ENCODE data around the gene WDR48. TPM values are rescaled to one million over a fixed set of nuclear protein-coding genes. Genes with fewer than 3 reads are reported as not detected.

The WDR48 gene
- total and polyA plus RNA-seq, 9 of the 15 experiments (the other 6 are each of a cell fraction or from before 2014, with no cell fraction given) = 26.6 to 70.6 (median 48.0) TPM

DNA sequence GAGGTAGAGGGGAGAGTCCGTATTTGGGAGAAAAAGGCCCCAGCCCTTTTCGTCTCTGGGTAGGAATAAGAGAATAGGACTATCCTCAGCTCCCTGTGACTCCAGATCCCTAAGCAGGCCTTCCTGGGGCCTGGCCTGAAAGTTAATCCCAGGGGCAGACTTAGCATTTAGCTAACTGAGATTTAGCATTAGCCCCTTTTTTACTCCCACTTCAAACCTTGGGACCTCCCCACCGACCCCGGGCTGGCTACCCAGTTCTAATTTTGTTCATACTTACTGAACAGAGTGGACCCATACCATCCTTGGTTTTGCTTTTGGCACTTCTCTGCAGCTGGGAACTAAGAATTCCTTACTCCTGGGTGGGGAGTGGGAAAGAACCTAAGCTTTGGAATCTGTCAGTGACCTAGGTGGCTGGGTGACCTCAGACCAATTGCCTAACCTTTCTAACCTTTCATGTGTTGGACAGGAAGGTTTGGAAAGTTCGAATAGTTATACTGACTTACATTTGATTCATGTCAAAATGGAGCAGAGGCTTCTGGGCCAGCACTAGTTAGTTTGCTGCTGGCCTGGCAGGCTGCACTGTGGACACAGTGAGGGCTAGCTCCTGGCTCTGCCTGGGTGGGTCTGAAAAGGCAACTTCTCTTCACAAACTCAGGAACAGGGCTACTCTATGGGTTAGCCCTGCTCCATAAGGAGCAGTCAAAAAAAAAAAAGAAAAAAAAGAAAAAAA, 67.3 kb downstream of the WDR48 start:
- Histone ChIP-seq H3K4me3 (no peak overlapping the region), H3K9me3 (replicated peaks; ENCODE audit: control insufficient read depth, insufficient read depth, low read depth, low read length) (no peaks in the 10 kb centered on the region), H3K36me3 (ENCODE audit: control insufficient read depth, insufficient read depth, low read length) (no peaks in the 10 kb centered on the region), H3K27ac (ENCODE audit: extremely low read depth, low read depth, low read length) (no peak overlapping the region), H4K20me1 (replicated peaks; ENCODE audit: control insufficient read depth, insufficient read depth, low read length) (no peaks in the 10 kb centered on the region), H3K4me1 (replicated peaks in 1 of 2; ENCODE audit: control insufficient read depth in 2 of 2, insufficient read depth in 2 of 2, low read length in 2 of 2) (no peaks in the 10 kb centered on the region; a peak in 1 of 5 replicates), H3K4me2 (ENCODE audit: insufficient read depth, low read length) (no peak overlapping the region), H3K27me3 (ENCODE audit: control insufficient read depth in 2 of 2, insufficient read depth in 2 of 2, low read length in 2 of 2) (no peaks in the 10 kb centered on the region), H2AFZ (ENCODE audit: low read depth, low read length) (no peak overlapping the region), H3K9ac (ENCODE audit: insufficient read depth in 1 of 2, low read depth in 2 of 2, low read length in 2 of 2) (no peak overlapping the region), H3K9me1 (ENCODE audit: control insufficient read depth, insufficient read depth, low read length) (no peaks in the 10 kb centered on the region), H3K79me2 (ENCODE audit: control insufficient read depth, insufficient read depth, low read length) (no peaks in the 10 kb centered on the region)
- ATAC-seq = no peak
- WGBS (ENCODE audit: insufficient coverage, low coverage, missing lambda C conversion rate) = 22% methylated on average over 5 of the region's 5 CpGs
- BruUV-seq (replicated peaks) = no TSS peak
- no peak for FAIRE-seq
- in situ Hi-C loops (cut with MboI) = no loop called here
- intact Hi-C loops (cut with micrococcal nuclease) = no loop called here
- ChIA-PET CTCF (ENCODE audit: low intra/inter-chr PET ratio) (no interaction called here), POLR2A (interaction anchor here (0.6 to 1.4 kb wide), 4 partner anchors 10 to 552 kb away, joined by 3 to 9 read pairs (median 4); partner anchors contain the start of genes GORASP1 and TTC21A)
- TF ChIP-seq MCM5 (IDR thresholded peaks at IDR 0.05; ENCODE audit: low read depth) (no peak), SIN3B (IDR thresholded peaks at IDR 0.05; ENCODE audit: low read depth) (no peak), PHB (CRISPR knock-in tag; IDR thresholded peaks at IDR 0.05) (no peak), CBFB (CRISPR knock-in tag; IDR thresholded peaks at IDR 0.05) (no peak), ZBTB1 (CRISPR knock-in tag; IDR thresholded peaks at IDR 0.05; ENCODE audit: borderline replicate concordance, low read depth) (no peak), ZNF766 (CRISPR knock-in tag; conservative IDR thresholded peaks at IDR 0.05) (no peak), CEBPB (tag; IDR thresholded peaks at IDR 0.05) (no peak), THRB (CRISPR knock-in tag; conservative IDR thresholded peaks at IDR 0.05) (no peak)
- TF ChIP-seq, protein P1, sequence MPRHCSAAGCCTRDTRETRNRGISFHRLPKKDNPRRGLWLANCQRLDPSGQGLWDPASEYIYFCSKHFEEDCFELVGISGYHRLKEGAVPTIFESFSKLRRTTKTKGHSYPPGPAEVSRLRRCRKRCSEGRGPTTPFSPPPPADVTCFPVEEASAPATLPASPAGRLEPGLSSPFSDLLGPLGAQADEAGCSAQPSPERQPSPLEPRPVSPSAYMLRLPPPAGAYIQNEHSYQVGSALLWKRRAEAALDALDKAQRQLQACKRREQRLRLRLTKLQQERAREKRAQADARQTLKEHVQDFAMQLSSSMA (CRISPR knock-in tag; IDR thresholded peaks at IDR 0.05) = no peak
- TF ChIP-seq, protein P2, sequence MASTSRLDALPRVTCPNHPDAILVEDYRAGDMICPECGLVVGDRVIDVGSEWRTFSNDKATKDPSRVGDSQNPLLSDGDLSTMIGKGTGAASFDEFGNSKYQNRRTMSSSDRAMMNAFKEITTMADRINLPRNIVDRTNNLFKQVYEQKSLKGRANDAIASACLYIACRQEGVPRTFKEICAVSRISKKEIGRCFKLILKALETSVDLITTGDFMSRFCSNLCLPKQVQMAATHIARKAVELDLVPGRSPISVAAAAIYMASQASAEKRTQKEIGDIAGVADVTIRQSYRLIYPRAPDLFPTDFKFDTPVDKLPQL (IDR thresholded peaks at IDR 0.05; ENCODE audit: extremely low read depth, insufficient read length) = no peak
- no peak for DNase-seq (ENCODE audit: extremely low read depth in 1 of 4, low spot score in 3 of 4)
